CD4-positive, alpha-beta T cell treated with Interleukin-6 at 100 ng/mL for 8 hours (primary cell): ENCODE measurements around the gene ZFPL1.

Experiments used
- DNase-seq: peaks from one replicate; pipeline ENCODE4 v3.0.0-alpha.2; 2020; ENCODE audit warnings: mixed read lengths, low spot score

Gene ZFPL1

DNA sequence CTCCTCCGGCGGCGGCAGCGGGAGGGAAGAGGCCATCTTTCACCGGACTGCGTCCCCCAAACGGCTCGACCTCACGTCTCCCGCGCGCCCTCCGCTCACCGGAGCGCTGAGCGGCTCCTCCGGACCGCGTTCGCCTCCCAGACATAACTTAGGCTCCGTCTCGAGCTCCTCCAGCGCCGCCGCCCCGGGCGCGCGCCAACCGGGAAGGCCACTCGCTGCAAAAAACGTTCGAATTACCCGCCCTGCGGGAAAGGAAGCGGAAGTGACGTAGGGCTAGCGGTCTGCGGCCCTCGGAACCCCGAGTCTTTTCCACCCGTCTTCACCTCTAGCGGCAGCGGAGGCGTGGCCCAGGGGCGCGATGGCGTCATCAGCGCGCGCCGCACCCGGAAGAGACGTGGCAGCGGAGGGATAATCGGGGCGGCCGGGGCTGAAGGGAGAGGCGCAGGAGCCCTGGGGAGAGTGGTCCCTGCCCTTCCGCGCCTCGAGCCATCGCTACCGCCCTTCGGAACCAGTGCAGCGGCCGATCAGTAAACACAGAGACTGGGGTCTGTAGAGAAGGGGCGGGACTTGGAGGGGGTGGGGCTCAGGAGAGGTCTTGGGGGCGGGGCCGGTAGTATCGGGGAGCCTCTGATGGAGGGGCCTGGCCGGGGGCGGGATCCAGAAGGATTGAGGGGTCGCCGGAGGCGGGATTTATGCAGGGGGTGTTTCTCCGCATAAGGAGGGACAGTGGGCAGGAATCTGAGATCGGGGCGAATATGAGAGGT lies at the start of gene ZFPL1, which contains the start of gene CDCA5:
Gene ZFPL1 (plus strand): TSS at position 389 of the 764 bp plus-strand sequence. CDS start 477 bp downstream, outside the sequence.
Gene CDCA5 (minus strand): TSS at position 207 of the 764 bp plus-strand sequence. CDS start 62 bp downstream, at position 145.
- peak; percentile 95 for DNase-seq

DNA sequence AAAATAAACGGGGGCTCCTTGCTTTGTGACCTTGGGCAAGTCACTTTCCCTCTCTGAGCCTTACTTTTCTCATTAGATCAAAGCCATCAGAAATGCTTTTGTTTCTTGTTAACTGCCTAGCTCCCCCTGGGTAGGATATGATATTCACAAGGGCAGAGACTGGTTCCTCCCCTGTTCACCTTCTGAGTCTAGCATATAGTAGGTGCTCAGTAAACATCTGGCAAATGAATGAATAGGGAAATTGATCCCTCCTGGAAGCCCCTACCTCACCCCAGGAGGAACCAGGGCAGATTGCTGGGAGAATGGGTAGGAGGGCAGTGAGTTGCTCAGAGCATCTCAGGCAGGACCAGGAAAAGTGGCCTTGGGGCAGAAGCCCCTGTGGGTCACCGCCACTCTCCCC lies 49.6 kb upstream of the ZFPL1 start:
- DNase-seq = no peak

DNA sequence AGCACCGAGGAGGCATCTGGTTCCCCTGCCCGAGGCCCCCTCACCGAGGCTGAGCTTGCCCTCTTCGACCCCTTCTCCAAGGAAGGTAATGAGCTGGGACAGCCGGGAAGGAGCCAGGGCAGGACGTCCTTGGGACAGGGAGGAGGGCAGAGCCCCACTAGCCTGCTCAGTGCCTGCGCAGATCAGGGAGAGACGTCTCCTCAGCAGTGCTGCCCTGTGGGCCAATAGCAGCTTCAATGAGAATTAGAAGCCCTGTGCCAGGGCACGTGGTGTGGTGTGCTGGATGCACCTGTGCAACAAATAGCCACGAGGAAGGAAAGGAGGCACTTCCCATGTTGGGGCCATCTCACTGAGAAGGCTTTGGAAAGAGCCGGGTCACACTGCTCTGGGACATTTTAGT lies 48.4 kb upstream of the ZFPL1 start:
- DNase-seq = no peak

DNA sequence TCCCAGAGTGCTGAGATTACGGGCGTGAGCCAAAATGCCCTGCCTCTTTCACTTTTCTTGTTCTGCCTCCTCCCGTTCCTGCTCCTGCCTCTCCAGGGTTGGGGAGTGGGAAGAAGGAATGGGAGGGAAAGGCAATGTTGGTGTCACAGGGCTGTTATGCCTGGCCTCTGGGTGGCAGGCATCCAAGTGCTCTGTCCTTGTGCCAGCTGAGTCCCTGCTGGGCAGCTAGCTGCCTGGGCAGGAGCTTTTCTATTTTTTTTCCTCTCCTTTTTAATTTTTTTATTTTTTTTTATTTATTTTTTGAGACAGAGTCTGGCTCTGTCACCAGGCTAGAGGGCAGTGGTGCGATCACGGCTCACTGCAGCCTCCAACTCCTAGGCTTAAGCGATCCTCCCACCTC lies 47.1 kb upstream of the ZFPL1 start:
- DNase-seq = no peak

DNA sequence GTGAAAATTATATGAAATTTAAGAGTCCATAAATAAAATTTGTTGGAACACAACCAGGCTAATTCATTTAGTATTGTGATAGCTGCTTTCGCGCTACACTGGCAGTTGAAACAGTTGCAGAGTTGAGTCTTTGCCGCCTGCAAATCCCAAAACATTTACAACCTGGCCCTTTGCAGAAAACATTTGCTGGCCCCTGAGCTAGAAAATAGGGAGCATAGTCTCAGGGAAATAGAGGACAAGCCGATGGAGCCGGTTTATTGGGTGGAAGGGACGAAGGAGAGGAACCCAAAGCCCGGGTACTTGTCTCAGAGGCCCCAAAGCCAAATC lies 43.5 kb upstream of the ZFPL1 start:
- no peak for DNase-seq

DNA sequence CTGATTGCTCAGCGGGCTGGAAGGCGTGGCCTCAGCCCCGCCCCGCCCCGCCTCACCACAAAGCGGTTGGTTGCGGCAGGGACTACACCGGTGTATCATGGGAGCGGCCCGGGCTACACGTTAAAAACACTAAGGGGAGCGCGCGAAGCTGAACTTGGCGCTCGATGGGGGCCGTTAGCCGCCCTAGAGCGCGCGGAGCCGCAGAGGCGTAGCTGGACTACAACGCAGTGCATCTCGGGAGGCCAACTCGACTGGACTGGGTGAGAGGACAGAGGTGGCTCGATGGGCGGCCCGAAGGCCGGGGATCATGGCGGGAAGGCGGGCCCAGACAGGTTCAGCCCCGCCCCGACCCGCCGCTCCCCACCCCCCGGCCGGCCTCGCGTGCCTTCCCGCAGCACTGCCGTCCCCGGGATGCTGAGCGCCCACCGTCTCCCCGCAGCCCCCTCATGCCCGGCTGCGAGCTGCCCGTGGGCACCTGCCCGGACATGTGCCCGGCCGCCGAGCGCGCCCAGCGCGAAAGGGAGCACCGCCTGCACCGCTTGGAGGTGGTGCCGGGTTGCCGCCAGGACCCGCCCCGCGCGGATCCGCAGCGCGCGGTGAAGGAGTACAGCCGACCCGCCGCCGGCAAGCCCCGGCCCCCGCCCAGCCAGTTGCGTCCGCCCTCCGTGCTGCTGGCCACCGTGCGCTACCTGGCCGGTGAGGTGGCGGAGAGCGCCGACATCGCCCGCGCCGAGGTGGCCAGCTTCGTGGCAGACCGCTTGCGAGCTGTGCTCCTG lies 43.0 kb upstream of the ZFPL1 start, which contains the start of gene SAC3D1:
Gene SAC3D1 (plus strand): TSS at position 364 of the 776 bp plus-strand sequence. CDS start 83 bp downstream, at position 447.
- DNase-seq = peak; percentile 87

DNA sequence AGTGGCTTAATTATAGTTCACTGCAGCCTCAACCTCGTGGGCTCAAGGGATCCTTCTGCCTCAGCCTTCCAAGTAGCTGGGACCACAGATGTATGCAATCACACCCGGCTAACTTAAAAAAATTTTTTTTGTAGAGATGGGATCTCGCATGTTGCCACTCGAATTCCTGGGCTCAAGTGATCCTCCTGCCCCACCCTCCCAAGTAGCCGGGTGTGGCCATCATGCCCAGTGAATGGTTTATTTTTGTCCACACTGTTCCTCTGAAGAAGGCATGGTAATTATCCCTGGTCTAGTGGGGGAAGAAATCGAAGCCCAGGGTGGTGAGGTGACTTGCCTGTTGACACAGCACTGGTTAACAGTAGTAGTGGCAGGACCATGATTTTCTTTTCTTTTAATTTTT lies 41.1 kb upstream of the ZFPL1 start:
- DNase-seq = no peak

DNA sequence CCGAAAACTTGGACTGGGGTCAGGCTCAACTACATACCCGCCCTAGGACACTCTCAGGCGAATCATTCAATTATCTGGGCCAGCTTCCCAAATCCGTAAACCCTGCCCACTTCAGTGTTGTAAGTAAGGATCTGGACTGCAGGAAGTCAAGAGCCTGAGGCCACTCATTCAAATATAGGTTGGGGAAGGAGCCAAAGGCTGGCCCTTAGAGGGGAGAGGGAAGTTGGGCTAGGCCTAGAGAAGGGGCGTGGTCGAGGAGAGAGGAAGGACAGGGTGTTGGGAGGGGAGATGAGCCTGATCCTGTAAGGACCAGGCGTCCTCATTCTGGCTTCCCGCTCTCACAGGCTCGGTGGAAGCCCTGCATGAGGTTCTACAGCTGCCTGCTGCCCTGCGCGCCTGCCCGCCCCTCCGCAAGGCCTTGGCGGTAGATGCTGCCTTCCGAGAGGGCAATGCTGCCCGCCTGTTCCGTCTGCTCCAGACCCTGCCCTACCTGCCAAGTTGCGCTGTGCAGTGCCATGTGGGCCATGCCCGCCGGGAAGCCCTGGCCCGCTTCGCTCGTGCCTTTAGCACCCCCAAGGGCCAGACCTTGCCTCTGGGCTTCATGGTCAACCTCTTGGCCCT lies 40.0 kb upstream of the ZFPL1 start:
- DNase-seq = no peak

DNA sequence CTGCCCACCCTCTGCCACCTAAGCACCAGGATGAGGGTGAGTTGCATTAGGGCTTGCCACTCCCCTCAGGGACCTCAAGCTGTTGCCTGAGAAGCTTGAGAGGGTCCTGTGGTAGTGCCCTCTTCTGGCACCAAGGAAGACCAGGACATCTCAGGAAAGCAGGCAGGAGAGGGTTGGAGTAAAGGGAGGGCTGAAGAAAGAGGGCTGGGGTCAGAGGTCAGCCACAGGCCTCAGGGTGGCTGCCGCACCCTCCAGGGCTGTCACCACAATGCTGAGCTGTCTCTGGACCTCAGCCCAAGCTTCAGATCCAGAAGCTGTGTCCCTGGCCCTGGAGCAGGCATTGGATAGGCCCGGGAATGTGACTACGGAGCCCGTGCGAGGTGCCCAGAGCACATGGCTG lies 39.0 kb upstream of the ZFPL1 start:
- DNase-seq = no peak

DNA sequence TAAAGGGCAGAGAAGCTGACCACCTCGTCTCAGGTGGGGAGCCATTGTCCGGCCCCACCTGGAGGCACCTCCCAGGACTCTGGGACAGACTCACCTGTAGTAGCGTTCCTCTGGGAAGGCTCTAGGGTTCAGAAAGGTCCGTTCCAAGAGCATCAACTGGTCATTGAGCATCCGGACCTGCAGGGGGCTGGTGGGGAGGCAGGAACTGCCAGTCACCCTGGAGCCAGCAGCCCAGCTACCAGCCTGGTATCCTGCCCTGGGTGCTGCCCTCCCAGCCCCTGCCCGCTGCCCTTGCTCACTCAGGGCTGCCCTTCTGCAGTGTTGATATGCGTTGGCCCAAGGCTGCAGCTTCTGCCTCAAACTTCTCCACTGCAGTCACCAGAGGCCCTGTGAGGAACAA lies 38.3 kb upstream of the ZFPL1 start:
- DNase-seq = no peak

DNA sequence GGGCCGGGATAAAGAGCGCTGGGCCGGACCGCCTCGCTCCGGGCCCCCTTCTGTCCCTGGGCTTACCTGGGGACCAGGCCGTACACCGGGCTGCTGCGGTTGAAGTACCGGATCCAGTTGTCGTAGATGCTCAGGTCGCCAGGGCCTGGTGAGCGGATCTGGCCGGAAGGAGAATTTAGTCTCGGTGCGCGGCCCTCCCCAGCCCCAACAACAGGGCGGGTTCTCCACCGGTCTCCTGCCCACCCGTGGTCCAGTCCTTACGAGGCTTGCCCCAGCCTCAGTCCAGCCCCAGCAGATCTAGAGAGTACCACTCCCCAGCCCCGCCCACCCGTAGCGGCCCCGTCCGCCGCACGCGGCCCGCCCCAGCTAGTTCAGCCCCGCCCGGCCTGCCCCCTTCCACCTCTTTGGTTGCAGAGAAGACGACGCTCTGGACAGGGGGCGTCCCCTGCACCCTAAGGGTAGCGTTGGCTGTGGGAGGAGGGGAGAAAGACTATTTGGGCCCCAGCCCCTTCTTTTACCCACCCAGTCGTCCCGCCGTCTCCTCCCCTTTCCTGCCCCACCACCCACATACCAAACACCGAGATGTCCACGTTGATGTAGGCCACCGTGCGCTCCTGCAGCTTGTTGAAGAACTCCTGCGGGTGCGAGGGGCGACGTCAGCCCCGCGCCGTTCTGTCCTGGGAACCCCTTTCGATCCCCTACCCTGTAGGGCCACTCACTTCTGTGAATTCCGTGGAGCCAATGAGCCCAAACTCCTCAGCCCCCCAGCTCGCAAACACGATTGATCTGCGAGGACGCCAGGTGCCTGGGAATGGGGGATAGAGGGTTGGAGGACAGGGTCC lies 36.2 kb upstream of the ZFPL1 start:
- DNase-seq = peak; percentile 12

DNA sequence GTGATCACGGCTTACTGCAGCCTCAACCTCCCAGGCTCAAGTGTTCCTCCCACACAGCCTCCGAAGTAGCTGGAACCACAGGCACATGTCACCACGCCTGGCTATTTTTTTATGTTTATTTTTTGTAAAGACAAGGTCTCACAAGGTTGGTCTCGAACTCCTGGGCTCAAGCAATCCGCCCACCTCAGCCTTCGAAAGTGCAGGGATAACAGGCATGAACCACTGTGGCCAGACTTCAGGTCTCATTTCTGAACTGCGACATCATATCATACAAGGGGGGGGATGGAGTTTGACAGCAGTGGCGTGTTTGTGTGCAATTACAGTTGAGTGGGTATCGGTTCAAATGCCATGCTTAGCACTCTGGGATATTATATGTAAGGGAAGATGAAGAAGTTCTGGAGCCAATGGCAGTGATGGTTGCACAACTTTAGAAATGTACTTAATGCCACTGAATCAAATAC lies 32.6 kb upstream of the ZFPL1 start:
- DNase-seq = no peak

DNA sequence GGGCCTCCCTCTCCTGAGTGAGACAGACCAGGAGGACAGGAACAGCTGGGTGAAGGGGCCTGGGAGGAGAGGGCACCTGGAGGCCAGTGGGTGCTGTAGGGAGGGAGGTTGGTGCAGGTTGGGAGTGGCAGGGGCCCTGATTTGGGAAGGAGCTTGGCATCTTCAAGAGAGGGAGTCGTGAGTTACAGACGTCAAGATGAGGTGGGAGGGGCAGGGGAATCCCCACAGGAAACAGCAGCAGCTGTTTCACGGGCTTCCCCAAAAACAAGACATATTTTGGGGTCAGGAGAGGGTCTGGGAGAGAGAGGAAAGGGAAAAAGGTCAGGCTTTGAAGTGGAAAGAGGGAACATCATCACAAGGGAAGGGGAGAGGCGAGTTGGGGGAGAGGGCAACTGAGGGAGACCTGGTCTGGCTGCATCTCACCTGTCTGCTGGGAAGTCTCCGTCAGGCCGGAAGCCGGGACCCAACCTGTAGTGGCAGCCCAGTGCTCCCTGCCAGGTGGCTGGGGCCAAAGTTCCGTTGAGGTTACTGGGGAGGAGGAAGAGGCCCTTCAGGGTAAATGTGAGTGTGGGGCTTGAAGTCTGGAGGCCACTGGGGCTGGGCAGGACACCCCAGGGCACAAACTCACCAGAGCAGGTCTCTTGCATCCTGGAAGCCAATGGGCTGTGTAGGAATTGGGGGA lies 30.1 kb upstream of the ZFPL1 start:
- peak; percentile 11 for DNase-seq

DNA sequence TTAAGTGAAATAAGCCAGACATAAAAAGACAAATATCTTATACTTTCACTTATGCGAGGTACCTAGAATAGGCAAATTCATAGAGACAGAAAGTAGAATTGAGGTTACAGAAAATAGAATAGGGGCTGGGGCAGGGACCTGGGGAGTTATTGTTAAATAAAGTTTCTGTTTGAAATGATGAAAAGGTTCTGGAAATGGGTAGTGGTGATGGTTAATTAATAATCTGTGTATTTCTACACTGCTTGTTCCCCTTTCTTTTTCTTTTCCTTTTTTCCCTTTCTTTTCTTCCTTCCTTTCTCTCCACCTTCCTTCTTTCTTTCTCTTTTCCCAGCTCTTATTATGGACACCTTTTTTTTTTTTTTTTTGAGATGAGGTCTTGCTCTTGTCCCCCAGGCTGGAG lies 28.5 kb upstream of the ZFPL1 start:
- DNase-seq = no peak

DNA sequence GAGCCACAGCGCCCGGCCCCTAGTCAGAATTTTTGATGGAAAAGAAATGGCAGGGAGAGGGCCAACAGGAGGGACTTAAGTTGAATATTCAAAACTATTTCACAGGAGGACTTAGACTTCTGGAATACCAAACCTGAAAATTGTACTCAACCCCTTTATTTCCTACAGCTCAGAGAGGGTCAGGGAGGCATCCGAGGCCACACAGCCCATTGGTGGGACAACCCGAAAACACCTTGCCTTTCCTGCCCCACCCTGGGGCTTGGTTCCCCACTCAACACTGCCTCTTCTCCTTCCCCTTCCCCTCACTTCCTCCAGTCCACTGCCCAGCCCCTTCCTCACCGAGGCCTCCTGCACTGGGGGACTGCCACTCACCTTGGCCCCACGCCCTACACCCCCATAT lies 27.0 kb upstream of the ZFPL1 start:
- DNase-seq = no peak

DNA sequence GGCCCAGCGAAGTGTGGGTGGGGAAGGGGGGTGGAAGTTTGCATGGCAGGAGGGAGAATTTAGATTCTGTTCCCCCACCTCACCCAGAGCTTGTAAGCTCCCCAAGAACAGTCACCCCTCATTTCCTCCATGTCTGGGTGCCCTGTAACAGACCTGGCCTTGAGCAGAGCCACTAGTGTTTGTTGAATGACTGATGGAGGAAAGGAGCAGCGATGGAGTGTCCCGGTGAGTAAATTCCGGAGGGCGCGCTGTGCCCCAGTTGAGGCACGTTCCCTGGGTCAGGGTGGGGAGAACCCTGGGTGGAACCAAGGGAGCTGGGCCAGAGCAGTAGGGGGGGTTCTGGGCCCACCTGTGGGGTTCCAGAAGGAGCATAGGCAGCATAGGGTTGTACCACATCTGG lies 26.5 kb upstream of the ZFPL1 start:
- DNase-seq = no peak

DNA sequence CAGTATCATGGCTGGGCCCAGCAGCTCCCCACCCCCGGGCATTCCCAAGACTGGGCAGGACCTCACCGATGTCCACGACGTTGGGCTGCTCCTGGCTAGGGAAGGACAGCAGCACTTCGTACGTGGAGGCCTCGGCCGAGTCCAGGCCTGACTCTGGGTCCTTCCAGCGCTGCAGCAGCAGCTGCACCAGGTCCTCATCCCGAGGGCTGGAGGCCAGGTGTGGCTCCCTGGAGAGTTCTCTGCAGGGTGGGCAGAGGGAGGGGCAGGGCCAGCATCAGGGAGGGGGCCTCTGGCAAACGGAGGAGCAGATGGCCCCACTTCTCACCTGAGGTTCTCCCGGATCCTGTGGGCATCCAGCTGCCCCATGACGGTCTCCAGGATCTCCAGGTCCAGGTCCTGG lies 26.0 kb upstream of the ZFPL1 start:
- no peak for DNase-seq

DNA sequence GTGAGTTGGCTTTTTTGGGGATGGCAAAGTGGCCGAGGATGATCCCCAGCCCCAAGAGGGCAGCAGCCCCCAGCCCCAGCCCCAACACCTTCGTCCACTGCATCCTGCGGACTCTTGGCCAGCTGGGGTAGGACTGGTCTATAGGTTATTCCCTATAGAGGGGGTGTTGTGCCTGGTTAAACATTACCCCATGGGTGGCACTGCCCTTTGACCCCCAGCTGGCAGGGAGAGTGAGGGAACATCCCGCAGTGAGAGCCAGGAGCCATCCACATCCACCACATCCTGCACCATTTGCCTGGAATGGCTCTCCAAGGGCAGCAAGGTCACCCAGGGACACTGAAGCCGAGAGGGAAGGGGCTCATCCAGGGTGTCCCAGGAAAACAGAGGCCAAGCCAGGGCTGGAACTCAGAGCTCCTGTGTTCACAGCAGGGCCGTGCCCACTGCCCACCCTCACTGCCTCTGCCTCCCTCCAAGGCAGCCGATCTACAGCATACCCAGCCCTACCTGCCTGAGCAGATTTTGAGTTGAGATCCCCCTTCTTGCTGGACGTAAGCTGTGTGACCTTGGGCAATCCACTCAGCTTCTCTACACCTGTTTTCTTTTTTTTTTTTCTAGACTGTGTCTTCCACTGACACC lies 25.5 kb upstream of the ZFPL1 start, which contains the start of gene NAALADL1:
Gene NAALADL1 (minus strand): TSS at position 135 of the 636 bp plus-strand sequence. CDS start 32 bp downstream, at position 103.
- DNase-seq = no peak

DNA sequence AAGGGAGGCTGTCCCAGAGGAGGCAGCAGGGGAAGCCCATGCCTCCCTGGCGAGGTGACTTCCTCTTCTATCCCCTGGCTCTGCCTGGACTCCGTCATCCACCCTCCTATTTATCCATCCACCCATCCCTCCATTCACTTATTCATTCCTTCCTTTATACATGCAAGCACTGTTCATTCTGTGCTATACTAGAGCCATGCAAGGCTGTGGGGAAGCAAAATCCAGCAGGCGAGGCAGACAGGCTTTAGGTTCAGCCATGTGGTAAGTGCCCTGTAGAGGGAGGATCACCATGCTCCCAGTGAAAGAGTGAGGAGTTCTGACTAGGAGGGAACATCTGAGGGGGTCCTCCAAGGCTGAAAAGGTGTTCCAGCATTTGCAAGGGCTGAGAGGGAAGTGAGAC lies 24.5 kb upstream of the ZFPL1 start:
- DNase-seq = no peak

DNA sequence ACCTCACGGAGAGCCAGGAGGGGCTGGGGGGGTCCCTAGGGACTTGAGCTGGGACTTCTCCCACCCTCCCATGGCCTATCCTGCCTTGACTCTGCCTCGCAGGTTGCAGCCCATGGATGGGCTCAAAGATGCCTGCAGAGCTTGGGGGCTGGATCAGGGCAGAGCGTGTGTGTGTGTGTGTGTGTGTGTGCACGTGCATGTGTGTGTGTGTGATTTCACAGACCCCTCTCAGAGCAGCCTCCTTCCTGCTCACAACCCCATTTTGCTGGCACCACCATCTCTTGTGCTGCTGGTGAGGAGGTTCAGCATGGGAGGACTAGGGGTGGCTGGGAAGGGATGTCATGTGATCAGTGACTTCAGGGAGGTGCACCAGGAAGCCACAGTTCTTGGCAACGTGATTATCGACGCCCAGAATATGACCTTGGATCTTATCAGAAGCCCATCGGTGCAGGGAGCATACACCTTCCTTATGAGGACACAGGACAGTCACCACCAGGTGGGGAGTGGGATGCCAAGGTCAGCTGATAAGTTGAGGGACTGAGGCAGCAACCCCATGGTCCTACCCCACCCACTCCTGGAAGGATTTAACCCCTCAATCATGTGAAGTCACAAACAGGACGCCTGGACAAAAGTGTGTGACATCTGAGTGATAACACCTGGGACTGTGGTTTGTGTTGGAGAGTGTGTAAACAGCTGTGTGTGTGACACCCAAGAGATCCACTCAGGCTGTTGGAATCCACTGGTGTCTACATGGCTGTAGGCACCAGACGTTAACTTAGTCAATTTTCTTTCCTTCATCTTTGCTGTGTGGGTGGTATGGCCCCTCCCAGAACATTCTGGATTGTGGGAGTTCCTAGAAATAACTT lies 23.8 kb upstream of the ZFPL1 start:
- no peak for DNase-seq
